Neutrophil (primary cell): ENCODE results near the gene FHOD1.

Experiments used
- H3K27ac ChIP-seq: fragments of 200-600 bp; sonication (generic); 2 replicates; pipeline ENCODE4 v1.5.1; 2016; ENCODE audit warnings: mild to moderate bottlenecking, moderate library complexity
- H3K27me3 ChIP-seq: fragments of 200-600 bp; sonication (generic); 2 replicates; pipeline ENCODE4 v1.6.0; 2016; ENCODE audit warnings: mild to moderate bottlenecking
- H3K36me3 ChIP-seq: fragments of 200-600 bp; sonication (generic); 2 replicates; pipeline ENCODE4 v1.5.1; 2017
- H3K4me1 ChIP-seq, 2 experiments: fragments of 200-600 bp in 1 of 2; sonication (generic) in 1 of 2; 1 replicate in 1 of 2; 2 replicates in 1 of 2; pipeline versions ENCODE4 v1.5.1 to v1.6.1; 2013 to 2016; ENCODE audit warnings: low read depth in 1 of 2, low read length in 1 of 2, mild to moderate bottlenecking in 1 of 2, moderate library complexity in 1 of 2; ENCODE audit not compliant: control insufficient read depth in 1 of 2, insufficient read depth in 1 of 2
- H3K4me3 ChIP-seq, 2 experiments: fragments of 200-600 bp in 1 of 2; sonication (generic) in 1 of 2; 1 replicate in 1 of 2; 2 replicates in 1 of 2; pipeline ENCODE4 v1.5.1; 2013 to 2016; ENCODE audit warnings: low read depth in 1 of 2, low read length in 1 of 2, mild to moderate bottlenecking in 1 of 2, moderate library complexity in 1 of 2
- H3K9me3 ChIP-seq: fragments of 200-600 bp; sonication (generic); 2 replicates; pipeline ENCODE4 v1.5.1; 2016
- TF ChIP-seq, protein P1 (sequence below): fragments of 200-600 bp; sonication (generic); IDR thresholded peaks from 2 replicates; pipeline ENCODE4 v1.5.1; 2016; ENCODE audit warnings: antibody characterized with exemption

The FHOD1 gene

GRCh38 chr16:67212766-67213165 lies 34.5 kb downstream of the FHOD1 start:
- no peaks in the 10 kb centered on the region for H3K27me3 ChIP-seq
- no peak overlapping the region for H3K27ac ChIP-seq
- H3K4me3 ChIP-seq: no peak overlapping the region
- peaks cover 25 to 26% of the 10 kb centered on the region in 2 experiments for H3K4me1 ChIP-seq
- H3K36me3 ChIP-seq: peaks cover 16% of the 10 kb centered on the region
- TF ChIP-seq, protein P1, sequence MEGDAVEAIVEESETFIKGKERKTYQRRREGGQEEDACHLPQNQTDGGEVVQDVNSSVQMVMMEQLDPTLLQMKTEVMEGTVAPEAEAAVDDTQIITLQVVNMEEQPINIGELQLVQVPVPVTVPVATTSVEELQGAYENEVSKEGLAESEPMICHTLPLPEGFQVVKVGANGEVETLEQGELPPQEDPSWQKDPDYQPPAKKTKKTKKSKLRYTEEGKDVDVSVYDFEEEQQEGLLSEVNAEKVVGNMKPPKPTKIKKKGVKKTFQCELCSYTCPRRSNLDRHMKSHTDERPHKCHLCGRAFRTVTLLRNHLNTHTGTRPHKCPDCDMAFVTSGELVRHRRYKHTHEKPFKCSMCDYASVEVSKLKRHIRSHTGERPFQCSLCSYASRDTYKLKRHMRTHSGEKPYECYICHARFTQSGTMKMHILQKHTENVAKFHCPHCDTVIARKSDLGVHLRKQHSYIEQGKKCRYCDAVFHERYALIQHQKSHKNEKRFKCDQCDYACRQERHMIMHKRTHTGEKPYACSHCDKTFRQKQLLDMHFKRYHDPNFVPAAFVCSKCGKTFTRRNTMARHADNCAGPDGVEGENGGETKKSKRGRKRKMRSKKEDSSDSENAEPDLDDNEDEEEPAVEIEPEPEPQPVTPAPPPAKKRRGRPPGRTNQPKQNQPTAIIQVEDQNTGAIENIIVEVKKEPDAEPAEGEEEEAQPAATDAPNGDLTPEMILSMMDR: no peak
- H3K9me3 ChIP-seq: no peaks in the 10 kb centered on the region

DNA sequence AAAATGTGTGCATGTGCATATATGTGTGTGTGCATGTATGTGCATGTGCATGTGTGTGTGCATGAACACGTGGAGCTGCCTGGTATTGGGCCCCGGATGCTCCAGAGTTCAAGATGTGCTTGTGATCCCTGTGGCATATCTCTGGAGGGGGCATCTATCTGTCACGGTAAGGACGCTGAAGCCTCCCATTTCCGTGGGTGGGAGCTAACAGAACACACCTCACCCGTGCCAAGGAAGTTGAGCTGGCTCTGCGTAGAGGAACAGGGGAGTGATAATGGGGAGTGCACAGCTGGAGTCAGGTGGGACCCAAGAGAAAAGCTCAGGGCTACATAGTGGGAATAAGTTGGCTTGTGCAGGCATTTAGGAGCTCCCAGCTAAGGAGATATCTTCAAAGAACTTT lies 35.6 kb downstream of the FHOD1 start:
- no peaks in the 10 kb centered on the region for H3K27me3 ChIP-seq
- peaks cover 27% of the 10 kb centered on the region for H3K36me3 ChIP-seq
- no peak overlapping the region for H3K27ac ChIP-seq
- peaks cover 14 to 15% of the 10 kb centered on the region in 2 experiments for H3K4me1 ChIP-seq
- no peaks in the 10 kb centered on the region for H3K9me3 ChIP-seq
- no peak overlapping the region for H3K4me3 ChIP-seq
- TF ChIP-seq, protein P1: no peak

- peaks cover 9% of the 10 kb centered on the region in 2 experiments for H3K4me1 ChIP-seq
- no peak overlapping the region for H3K27ac ChIP-seq
- H3K36me3 ChIP-seq: peaks cover 40% of the 10 kb centered on the region
- H3K9me3 ChIP-seq: no peaks in the 10 kb centered on the region
- no peaks in the 10 kb centered on the region for H3K27me3 ChIP-seq
- TF ChIP-seq, protein P1: no peak
- no peak overlapping the region for H3K4me3 ChIP-seq
These were observed 37.0 kb downstream of the FHOD1 start for GRCh38 chr16:67210069-67210937.

- TF ChIP-seq, protein P1: no peak
- Histone ChIP-seq H3K36me3 (peaks cover 43% of the 10 kb centered on the region), H3K27ac (no peak overlapping the region), H3K4me3 (no peak overlapping the region), H3K4me1 (peaks cover 9% of the 10 kb centered on the region in 2 experiments), H3K9me3 (no peaks in the 10 kb centered on the region), H3K27me3 (no peaks in the 10 kb centered on the region)
These were observed 37.7 kb downstream of the FHOD1 start for GRCh38 chr16:67209565-67209964.

- Histone ChIP-seq H3K4me3 (no peak overlapping the region), H3K27ac (no peak overlapping the region), H3K27me3 (no peaks in the 10 kb centered on the region), H3K9me3 (no peaks in the 10 kb centered on the region), H3K36me3 (peaks cover 55% of the 10 kb centered on the region), H3K4me1 (peaks cover 7 to 8% of the 10 kb centered on the region in 2 experiments)
- TF ChIP-seq, protein P1: no peak
These were observed 39.0 kb downstream of the FHOD1 start for GRCh38 chr16:67208154-67208896.
